K562 (cell line): Measurements from ENCODE around the gene CEP41. TPM values are rescaled to one million over a fixed set of nuclear protein-coding genes. Genes with fewer than 3 reads are reported as not detected.

Experiments
- ATAC-seq: fragments of 200-7000 bp; cut with Tn5 transposase; 3 replicates; pipeline ENCODE4 v1.9.1; 2020; ENCODE audit warnings: moderate library complexity
- BruUV-seq: library from RNA; stranded (reverse); fragments of 400-500 nt; replicated peaks from 2 replicates; lab custom pipeline; 2021; lab: Mats Ljungman, UMichigan
- CTCF ChIA-PET: fragments of 300-600 bp; formaldehyde crosslinking; extraction: SDS; loops from one replicate; lab custom pipeline; 2021; ENCODE audit warnings: low intra/inter-chr PET ratio; lab: Yijun Ruan, JAX
- POLR2A ChIA-PET: fragments of 300-600, 350-650 bp; sonication (Branson Sonifier 250); formaldehyde crosslinking; extraction: SDS; loops from one replicate; lab custom pipeline; 2021; ENCODE audit warnings: antibody characterized with exemption, inconsistent platforms; lab: Yijun Ruan, JAX
- DNase-seq, 4 experiments: peaks; one replicate each; pipeline versions ENCODE4 v3.0.0 to v3.0.0-alpha.2; 2011 to 2018; ENCODE audit warnings: low spot score in 3 of 4, mixed read lengths in 3 of 4; ENCODE audit errors: extremely low read depth in 1 of 4
- FAIRE-seq: peaks from 2 replicates; lab custom pipeline; 2011; peaks lifted over from hg19 to GRCh38; lab: Jason Lieb, UNC
- H2AFZ ChIP-seq: 2 replicates; pipeline ENCODE4 v1.6.0; 2011; ENCODE audit warnings: low read depth, low read length, control low read depth, inconsistent platforms
- H3K27ac ChIP-seq: fragments of 200-600 bp; 3 replicates; pipeline ENCODE4 v1.8.0; 2011; ENCODE audit warnings: low read depth, mild to moderate bottlenecking, control low read depth, inconsistent platforms, low read length, moderate library complexity, mixed read lengths; ENCODE audit errors: extremely low read depth
- H3K27me3 ChIP-seq, 2 experiments: fragments of 300-600 bp in 1 of 2; 2 replicates in 1 of 2; 3 replicates in 1 of 2; pipeline versions ENCODE4 v1.6.0 to v1.8.0; 2011; ENCODE audit warnings: inconsistent platforms in 2 of 2, low read length in 2 of 2, mild to moderate bottlenecking in 1 of 2, mixed read lengths in 1 of 2, moderate library complexity in 1 of 2; ENCODE audit not compliant: control insufficient read depth in 2 of 2, insufficient read depth in 2 of 2
- H3K36me3 ChIP-seq: fragments of 300-600 bp; 3 replicates; pipeline ENCODE4 v1.8.0; 2011; ENCODE audit warnings: mild to moderate bottlenecking, low read length, inconsistent platforms; ENCODE audit not compliant: control insufficient read depth, insufficient read depth
- H3K4me1 ChIP-seq, 2 experiments: fragments of 200-600 bp in 1 of 2; replicated peaks in 1 of 2; 2 replicates in 1 of 2; 3 replicates in 1 of 2; pipeline versions ENCODE4 v1.5.1 to v1.8.0; 2011; ENCODE audit warnings: inconsistent platforms in 2 of 2, low read length in 2 of 2, mild to moderate bottlenecking in 1 of 2, mixed read lengths in 1 of 2, moderate library complexity in 1 of 2; ENCODE audit not compliant: control insufficient read depth in 2 of 2, insufficient read depth in 2 of 2
- H3K4me2 ChIP-seq: 2 replicates; pipeline ENCODE4 v1.6.1; 2011; ENCODE audit warnings: low read length, control low read depth, inconsistent platforms, mixed read lengths; ENCODE audit not compliant: insufficient read depth
- H3K4me3 ChIP-seq: fragments of 200-600 bp; sonication (generic), shearing (Covaris generic); 2 replicates; pipeline ENCODE4 v1.5.1; 2016; ENCODE audit warnings: control low read depth, inconsistent platforms
- H3K79me2 ChIP-seq: fragments of 200-600 bp; 3 replicates; pipeline ENCODE4 v1.8.0; 2011; ENCODE audit warnings: low read length, inconsistent platforms; ENCODE audit not compliant: control insufficient read depth, insufficient read depth
- H3K9ac ChIP-seq, 2 experiments: 2 replicates each; pipeline versions ENCODE4 v1.6.0 to v1.6.1; 2011; ENCODE audit warnings: low read depth in 2 of 2, low read length in 2 of 2, control low read depth in 1 of 2, inconsistent platforms in 1 of 2, mild to moderate bottlenecking in 1 of 2, mixed read lengths in 1 of 2; ENCODE audit not compliant: insufficient read depth in 1 of 2
- H3K9me1 ChIP-seq: one replicate; pipeline ENCODE4 v1.6.0; 2011; ENCODE audit warnings: inconsistent platforms, mild to moderate bottlenecking, low read length, moderate library complexity; ENCODE audit not compliant: control insufficient read depth, insufficient read depth
- H3K9me3 ChIP-seq: replicated peaks from 2 replicates; pipeline ENCODE4 v1.5.1; 2011; ENCODE audit warnings: low read depth, low read length, inconsistent platforms; ENCODE audit not compliant: control insufficient read depth, insufficient read depth
- H4K20me1 ChIP-seq: replicated peaks from 2 replicates; pipeline ENCODE4 v1.6.1; 2011; ENCODE audit warnings: low read length, inconsistent platforms, mixed read lengths; ENCODE audit not compliant: control insufficient read depth, insufficient read depth
- CEBPB ChIP-seq: fragments of 450-650 bp; IDR thresholded peaks from 2 replicates; pipeline ENCODE4 v1.6.1; 2016; ENCODE audit warnings: missing genetic modification characterization, missing compliant biosample characterization
- MEIS2 ChIP-seq: fragments of 450-650 bp; IDR thresholded peaks from 2 replicates; pipeline ENCODE4 v1.6.1; 2014; ENCODE audit warnings: mild to moderate bottlenecking; ENCODE audit not compliant: partially characterized antibody
- TCF7 ChIP-seq: sonication (generic); IDR thresholded peaks from 2 replicates; pipeline ENCODE4 v1.6.1; 2016; ENCODE audit warnings: antibody characterized with exemption, borderline replicate concordance
- ZNF311 ChIP-seq: fragments of 250-450 bp; sonication (Bioruptor Pico); IDR thresholded peaks from 2 replicates; pipeline ENCODE4 v1.4.0; 2020; ENCODE audit warnings: mild to moderate bottlenecking, moderate library complexity
- ZNF668 ChIP-seq: fragments of 250-450 bp; sonication (Bioruptor Pico); IDR thresholded peaks from 2 replicates; pipeline ENCODE4 v1.8.0; 2022; ENCODE audit warnings: mild to moderate bottlenecking, inconsistent platforms
- in situ Hi-C: fragments of 300-500 bp; cut with MboI; formaldehyde crosslinking; loops from 4 replicates; pipeline ENCODE4 v1.15.0; 2018; ENCODE audit warnings: inconsistent platforms, mixed read lengths
- intact Hi-C: fragments of 100-400 bp; cut with micrococcal nuclease; formaldehyde crosslinking; loops from 2 replicates; pipeline ENCODE4 v1.14.2; 2022
- polyA plus RNA-seq, 8 experiments: library from polyadenylated mRNA; depleted of rRNA in 4 of 8; stranded (reverse) in 5 of 8; unstranded in 3 of 8; fragments of >200 nt; fragmentation: Nextera tagmentation in 2 of 8; fragmentation: Illumina TruSeq in 1 of 8; extraction: Ambion mirVana in 2 of 8; extraction: Trizol in 1 of 8; gene quantifications; 2 replicates each; pipeline versions ENCODE4 v1.2.1 to v1.2.3, GENCODE V29; 2011 to 2014; ENCODE audit warnings: inconsistent platforms in 1 of 8, missing spikeins in 1 of 8
- total RNA-seq, 7 experiments: library from RNA; depleted of rRNA in 6 of 7; stranded (reverse); fragments of >200 nt in 6 of 7; fragmentation: Illumina TruSeq in 2 of 7; extraction: Trizol in 2 of 7; gene quantifications; 2 replicates each; pipeline versions ENCODE4 v1.2.1 to v1.2.3, GENCODE V29; 2011 to 2021; ENCODE audit warnings: low replicate concordance in 1 of 7
- TF ChIP-seq, protein P1 (sequence below): conservative IDR thresholded peaks from 2 replicates; pipeline ENCODE4 v1.6.1; 2011; ENCODE audit warnings: low read depth, mild to moderate bottlenecking, low read length; ENCODE audit not compliant: control insufficient read depth
- TF ChIP-seq, protein P2 (sequence below): fragments of 250-450 bp; sonication (Bioruptor Pico); IDR thresholded peaks from 2 replicates; pipeline ENCODE4 v1.8.0; 2022; ENCODE audit warnings: moderate library complexity, mild to moderate bottlenecking, inconsistent platforms
- TF ChIP-seq, protein P3 (sequence below): fragments of 450-650 bp; IDR thresholded peaks from 2 replicates; pipeline ENCODE4 v1.6.1; 2016
- TF ChIP-seq, protein P4 (sequence below): fragments of 450-650 bp; formaldehyde crosslinking; IDR thresholded peaks from 2 replicates; pipeline ENCODE4 v1.4.0; 2020; ENCODE audit warnings: mild to moderate bottlenecking, mixed read lengths
- TF ChIP-seq, protein P5 (sequence below): fragments of 450-650 bp; IDR thresholded peaks from 2 replicates; pipeline ENCODE4 v1.6.1; 2017; ENCODE audit warnings: mild to moderate bottlenecking, moderate library complexity

Gene CEP41
- total and polyA plus RNA-seq, 9 of the 15 experiments (the other 6 are each of a cell fraction or from before 2014, with no cell fraction given), result 1.5 to 15.5 (median 6.4) TPM

DNA sequence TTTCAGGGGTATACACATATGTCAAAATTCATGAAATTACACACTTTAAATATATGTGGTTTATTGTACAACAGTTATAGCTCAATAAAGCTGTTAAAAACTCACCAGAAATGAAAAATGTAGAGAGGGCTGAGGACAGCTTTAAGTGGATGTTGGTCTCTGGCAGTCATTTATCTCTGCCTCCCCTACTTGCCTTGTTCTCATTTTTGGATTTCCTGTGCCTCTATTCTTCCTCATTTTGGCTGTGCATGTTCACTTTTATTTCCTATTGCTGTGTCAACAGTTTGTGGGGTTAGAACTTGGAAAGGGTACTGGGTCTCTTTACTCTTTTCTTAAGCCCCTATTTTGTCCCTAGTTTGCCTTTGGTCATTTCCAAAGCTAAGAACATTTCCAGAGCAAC is 32.5 kb upstream of the CEP41 start:
- no peaks in the 10 kb centered on the region for H3K9me1 ChIP-seq
- no peak for ATAC-seq
- no peak overlapping the region for H3K4me2 ChIP-seq
- BruUV-seq, result no TSS peak
- no peak overlapping the region for H2AFZ ChIP-seq
- no peak for DNase-seq
- H3K27ac ChIP-seq, result no peak overlapping the region
- ChIA-PET POLR2A (interaction anchor here (0.5 to 1.1 kb wide), 4 partner anchors 11 to 346 kb away, joined by 3 to 4 read pairs (median 3); no protein-coding TSS in a partner anchor), CTCF (no interaction called here)
- FAIRE-seq, result no peak
- H3K9me3 ChIP-seq, result no peaks in the 10 kb centered on the region
- H3K27me3 ChIP-seq, result peaks cover 15 to 24% of the 10 kb centered on the region in 2 experiments
- intact Hi-C loops (no loop called here), in situ Hi-C loops (no loop called here)
- H4K20me1 ChIP-seq, result no peaks in the 10 kb centered on the region
- H3K79me2 ChIP-seq, result no peaks in the 10 kb centered on the region
- no peak overlapping the region for H3K9ac ChIP-seq
- H3K36me3 ChIP-seq, result no peaks in the 10 kb centered on the region
- H3K4me1 ChIP-seq, result no peaks in the 10 kb centered on the region
- no peak overlapping the region for H3K4me3 ChIP-seq
- peak; percentile 16 for TF ChIP-seq MEIS2
- TF ChIP-seq ZNF668 (CRISPR knock-in tag), result no peak
- no peak for TF ChIP-seq TCF7
- no peak for TF ChIP-seq CEBPB
- TF ChIP-seq, protein P1, sequence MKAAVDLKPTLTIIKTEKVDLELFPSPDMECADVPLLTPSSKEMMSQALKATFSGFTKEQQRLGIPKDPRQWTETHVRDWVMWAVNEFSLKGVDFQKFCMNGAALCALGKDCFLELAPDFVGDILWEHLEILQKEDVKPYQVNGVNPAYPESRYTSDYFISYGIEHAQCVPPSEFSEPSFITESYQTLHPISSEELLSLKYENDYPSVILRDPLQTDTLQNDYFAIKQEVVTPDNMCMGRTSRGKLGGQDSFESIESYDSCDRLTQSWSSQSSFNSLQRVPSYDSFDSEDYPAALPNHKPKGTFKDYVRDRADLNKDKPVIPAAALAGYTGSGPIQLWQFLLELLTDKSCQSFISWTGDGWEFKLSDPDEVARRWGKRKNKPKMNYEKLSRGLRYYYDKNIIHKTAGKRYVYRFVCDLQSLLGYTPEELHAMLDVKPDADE, result no peak
- TF ChIP-seq, protein P2, sequence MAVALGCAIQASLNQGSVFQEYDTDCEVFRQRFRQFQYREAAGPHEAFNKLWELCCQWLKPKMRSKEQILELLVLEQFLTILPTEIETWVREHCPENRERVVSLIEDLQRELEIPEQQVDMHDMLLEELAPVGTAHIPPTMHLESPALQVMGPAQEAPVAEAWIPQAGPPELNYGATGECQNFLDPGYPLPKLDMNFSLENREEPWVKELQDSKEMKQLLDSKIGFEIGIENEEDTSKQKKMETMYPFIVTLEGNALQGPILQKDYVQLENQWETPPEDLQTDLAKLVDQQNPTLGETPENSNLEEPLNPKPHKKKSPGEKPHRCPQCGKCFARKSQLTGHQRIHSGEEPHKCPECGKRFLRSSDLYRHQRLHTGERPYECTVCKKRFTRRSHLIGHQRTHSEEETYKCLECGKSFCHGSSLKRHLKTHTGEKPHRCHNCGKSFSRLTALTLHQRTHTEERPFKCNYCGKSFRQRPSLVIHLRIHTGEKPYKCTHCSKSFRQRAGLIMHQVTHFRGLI (CRISPR knock-in tag), result no peak
- TF ChIP-seq, protein P3, sequence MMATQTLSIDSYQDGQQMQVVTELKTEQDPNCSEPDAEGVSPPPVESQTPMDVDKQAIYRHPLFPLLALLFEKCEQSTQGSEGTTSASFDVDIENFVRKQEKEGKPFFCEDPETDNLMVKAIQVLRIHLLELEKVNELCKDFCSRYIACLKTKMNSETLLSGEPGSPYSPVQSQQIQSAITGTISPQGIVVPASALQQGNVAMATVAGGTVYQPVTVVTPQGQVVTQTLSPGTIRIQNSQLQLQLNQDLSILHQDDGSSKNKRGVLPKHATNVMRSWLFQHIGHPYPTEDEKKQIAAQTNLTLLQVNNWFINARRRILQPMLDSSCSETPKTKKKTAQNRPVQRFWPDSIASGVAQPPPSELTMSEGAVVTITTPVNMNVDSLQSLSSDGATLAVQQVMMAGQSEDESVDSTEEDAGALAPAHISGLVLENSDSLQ, result 0 out of 2 replicates have a peak, but pooled peaks have one; percentile 14
- TF ChIP-seq, protein P4, sequence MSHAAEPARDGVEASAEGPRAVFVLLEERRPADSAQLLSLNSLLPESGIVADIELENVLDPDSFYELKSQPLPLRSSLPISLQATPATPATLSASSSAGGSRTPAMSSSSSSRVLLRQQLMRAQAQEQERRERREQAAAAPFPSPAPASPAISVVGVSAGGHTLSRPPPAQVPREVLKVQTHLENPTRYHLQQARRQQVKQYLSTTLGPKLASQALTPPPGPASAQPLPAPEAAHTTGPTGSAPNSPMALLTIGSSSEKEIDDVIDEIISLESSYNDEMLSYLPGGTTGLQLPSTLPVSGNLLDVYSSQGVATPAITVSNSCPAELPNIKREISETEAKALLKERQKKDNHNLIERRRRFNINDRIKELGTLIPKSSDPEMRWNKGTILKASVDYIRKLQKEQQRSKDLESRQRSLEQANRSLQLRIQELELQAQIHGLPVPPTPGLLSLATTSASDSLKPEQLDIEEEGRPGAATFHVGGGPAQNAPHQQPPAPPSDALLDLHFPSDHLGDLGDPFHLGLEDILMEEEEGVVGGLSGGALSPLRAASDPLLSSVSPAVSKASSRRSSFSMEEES (CRISPR knock-in tag), result no peak
- TF ChIP-seq ZNF311 (CRISPR knock-in tag), result no peak
- TF ChIP-seq, protein P5, sequence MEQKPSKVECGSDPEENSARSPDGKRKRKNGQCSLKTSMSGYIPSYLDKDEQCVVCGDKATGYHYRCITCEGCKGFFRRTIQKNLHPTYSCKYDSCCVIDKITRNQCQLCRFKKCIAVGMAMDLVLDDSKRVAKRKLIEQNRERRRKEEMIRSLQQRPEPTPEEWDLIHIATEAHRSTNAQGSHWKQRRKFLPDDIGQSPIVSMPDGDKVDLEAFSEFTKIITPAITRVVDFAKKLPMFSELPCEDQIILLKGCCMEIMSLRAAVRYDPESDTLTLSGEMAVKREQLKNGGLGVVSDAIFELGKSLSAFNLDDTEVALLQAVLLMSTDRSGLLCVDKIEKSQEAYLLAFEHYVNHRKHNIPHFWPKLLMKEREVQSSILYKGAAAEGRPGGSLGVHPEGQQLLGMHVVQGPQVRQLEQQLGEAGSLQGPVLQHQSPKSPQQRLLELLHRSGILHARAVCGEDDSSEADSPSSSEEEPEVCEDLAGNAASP, result no peak
